SKM-1 treated with dmso at 0.1 percent for 144 hours (cell line): ENCODE data around the gene MAB21L1.

Source experiments
- DNase-seq: peaks from one replicate; lab custom pipeline; 2025; ENCODE audit not compliant: unreplicated experiment; lab: John Stamatoyannopoulos, UW

The MAB21L1 gene

DNA sequence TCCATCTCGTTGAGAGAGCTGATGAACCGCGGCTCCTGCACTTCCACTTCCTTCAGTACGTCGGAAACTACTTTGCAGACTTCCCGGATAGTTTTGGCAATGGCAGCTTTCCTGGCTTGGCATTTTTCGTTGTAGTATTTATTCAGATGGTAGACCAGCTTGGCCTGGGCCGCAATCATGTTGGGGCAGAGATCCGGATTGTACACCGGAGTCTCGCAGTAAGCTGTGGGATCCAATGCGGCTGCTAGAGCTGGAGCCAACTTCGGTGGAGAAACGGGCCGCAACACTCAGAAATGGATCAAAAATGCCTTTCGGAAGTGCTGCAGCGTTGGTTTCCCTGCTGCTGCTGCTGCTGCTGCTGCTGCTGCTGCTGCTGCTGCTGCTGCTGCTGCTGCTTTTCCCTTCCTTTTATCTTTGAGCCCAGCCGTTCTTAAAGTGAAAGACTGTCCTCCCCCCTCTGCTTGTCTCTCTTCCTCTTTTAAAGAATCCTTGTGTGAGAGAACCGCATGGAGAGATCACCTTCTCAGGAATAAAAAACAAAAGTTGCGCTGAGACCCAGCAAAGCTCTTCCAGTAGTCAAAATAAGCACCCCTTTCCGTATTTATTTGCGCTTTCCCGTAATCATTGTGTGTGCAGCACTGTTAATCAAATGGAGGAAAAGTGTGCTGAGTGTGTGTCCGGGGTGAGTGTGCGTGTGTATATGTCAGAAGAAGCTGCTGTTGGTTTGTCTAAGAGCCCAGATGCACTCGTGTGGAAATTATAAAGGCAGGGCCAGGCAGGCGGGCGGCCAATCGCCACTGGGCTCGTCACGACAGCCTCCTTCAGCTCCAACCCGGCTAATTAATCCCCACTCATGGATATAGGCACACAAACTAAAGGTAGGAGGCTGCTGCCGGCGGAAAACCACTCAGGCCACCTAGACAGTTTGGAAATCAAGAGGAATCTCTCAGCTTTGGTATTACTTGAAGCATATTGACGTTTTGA, at the start of gene MAB21L1:
MAB21L1 (minus strand) TSS at position 730 of the 984 bp plus-strand sequence; CDS start at position 179, 551 bp downstream.
- peak; percentile 84 for DNase-seq

DNA sequence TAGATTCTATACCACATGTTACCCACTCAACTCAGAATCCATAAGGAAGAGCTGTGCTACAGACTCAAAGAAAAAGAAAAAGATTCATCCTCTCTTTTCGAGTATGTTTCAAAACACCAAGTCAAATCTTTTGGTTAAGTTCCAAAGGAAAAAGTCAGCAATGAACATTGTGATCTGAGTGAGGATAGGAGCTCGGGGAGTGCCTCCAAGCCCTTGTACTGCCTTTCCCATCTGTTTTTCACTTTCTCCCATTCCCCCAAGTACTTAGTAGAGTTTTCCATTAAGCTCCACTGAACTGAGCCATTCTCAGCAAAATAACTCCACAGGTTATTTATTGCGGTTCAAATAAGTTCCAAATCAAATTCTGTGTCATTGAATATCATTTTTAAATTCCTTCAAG, 47.7 kb upstream of the MAB21L1 start:
- DNase-seq = no peak

DNA sequence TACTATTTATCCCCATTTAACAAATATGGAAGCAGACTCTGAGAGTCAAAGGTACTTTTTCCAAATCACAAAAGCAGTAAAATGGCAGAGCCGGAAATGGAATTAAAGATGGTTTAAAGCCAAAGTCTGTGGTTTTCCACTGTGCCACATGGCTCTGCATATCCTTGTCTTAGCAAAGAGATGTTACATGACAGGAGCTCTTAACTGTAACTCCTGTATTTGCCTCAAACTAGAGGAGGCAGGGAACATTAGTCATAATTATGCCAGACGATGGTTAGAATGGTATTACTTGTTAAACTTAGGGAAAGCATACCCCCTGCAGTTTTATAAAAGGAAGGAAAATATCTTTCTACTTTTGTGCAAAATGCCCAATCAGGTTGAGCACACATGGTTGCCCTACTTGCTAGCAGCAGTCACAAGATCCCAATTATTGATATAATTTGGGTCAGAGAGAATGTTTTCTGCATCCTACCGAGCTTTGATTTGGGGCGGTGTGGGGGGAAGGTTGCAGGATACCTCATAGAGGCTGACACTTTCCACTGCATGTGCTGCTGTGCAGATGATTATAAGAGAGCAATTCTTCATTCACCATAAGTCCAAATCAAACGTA, 42.0 kb upstream of the MAB21L1 start:
- no peak for DNase-seq

DNA sequence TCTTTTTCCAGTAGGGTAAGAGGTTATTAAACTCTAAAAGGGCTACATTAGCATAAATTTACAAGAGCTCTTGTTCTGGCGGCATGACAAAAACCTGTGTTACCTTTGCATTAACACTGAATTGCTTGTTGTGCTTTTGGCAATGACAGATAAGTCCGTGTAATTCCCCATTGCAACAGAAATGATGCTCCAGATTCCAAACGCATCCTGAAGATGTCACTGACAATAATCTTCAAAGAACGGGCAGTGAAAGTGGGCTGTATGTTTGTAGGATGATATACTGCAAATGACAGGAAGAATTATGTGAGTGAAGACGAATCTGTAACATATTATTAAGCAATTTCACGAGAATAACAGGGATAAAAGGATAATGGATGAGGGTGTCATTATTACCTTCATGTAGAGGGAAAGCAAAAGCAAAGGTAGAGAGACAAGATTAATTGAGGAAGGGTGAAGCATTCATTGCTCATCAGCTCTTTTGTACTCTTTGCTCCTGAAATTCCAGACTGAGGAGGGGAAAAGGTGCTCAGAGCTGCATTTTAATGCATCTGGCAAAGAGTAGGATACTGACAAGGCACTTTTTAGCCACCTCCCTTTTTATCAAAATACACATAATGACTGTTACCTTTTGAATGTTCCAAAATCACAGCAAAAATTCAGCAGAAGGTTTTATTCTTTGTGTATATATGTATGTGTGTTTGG, 38.5 kb upstream of the MAB21L1 start:
- DNase-seq = no peak

DNA sequence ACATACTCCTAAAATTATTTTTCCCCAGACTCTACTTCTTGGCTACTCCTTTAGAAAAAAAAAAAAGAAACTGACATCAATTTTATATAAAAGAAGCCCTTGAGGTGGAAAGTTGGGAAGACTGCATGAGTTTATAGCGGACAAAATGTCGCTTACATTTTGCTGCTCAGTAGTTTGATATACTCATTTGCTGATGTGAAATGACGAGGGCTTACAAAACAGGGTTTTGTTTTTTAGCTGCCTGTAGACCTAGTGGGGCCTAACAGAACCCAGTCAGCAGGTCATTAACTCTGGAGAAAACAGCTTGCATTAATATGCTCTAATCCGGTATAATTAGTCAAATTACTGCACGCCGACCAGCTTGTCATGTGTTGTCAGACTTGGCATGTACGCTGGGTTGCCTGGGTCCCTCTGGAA, 37.6 kb upstream of the MAB21L1 start:
- DNase-seq = no peak

DNA sequence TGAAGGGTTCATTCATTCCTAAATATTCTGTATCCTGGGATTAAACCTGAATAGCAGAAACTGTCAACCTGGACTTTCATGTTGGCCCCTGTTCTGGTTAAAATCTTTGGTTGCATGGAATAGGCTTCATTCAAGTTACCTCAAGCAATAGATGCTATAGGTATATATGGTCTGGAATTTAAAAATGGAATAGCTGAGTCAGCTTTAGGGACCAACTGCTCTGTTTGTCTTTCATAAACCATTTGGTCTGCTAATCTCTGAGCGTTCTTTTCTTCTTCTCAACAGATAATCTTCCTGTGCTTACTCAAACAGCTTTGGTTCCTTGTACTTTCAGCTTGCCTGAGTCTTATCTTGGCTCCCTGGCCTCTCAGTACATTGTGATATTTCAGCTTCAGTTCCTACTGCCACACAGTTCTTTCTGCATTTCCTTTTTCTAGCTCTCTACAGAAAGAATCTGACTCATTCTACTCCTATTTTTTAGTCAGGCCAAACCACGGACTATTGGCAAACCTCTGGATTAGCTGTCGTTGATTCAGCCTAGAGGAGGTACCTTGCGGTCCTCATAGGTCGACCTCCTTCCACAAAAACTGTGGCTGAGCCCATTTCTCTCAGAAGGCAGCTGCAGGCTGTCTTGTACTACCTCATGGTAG, 35.9 kb upstream of the MAB21L1 start:
- DNase-seq = peak; percentile 98

DNA sequence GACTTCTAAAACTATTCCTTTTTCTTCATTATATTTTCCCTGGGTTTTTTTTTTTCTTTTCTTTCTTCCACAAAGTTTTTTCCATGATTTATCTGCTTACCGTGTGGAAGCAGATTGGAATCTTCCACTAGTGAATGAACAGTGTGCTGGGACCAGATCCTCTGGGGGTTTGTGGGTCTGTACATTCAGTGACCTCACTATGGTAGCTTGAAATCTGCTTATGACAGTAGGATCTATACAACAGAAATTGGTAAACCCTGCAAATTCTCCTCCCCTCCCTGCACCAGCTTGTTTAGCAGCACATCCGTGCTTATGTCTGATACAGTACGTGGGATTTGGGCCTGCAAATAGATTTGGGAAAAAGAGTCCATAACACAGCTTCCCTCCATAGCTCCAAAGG, 26.0 kb upstream of the MAB21L1 start:
- DNase-seq = no peak

DNA sequence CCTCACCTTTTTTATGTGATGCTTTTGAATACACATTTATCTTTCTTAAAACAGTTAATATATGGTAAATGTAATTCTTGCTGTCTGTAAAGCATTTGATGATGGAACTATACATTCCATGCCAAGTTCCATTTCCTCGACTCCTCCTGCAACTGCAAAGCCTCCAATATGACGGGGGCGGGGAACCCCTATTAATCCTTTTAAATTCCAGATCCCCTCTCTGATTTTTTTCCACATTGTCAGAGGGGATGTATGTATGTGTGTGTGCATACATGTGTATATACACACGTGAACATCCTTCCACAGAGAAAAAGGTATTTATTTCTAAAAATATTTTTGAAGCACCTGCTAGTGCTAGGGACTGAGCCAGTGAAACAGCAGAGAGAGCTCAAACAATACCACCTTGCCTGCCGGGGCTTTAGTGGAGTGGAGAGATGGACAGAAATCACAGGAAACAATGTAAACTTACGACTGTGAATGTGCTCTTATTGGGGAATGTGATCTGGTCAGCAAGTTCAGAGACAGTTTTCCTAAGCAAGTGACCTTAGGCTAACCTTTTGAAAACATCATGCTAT, 25.3 kb upstream of the MAB21L1 start:
- no peak for DNase-seq

DNA sequence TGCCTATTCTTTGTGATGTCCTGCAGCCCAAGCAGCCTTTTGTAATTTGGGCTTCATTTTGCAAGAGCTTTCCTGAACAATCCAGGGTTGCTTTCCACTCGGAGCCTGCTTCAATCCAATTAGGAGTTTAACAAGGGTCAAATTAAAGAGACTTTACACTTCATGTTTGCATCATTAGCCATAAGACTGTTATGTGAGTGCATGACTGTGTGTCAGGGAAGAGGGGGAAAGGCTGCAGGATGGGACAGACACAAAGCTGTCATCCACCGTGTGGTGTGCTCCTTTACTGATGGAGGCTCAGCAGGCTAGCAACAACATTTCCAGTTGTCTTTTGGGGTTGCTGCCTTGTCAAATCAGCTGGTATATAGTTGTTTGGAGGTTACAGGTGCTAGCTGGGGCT, 23.7 kb upstream of the MAB21L1 start:
- no peak for DNase-seq

DNA sequence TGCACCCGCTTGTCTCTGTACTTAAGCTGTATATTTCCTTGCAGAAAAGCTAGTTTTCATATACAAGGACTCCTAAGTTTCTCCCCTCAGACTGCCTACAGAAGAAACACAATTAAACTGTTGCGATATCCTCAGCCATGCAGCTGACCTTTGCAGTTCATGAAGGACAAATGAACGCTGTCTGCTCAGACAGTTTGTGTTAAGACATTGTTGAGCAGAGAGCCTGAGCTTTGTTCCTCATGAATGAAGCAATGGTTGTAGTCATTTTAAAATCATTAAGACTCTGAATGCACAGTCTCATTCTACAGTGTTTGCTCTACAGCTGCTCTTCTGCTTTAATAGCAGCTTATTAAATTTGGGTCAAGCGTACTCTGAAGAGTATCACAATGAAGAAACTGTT, 23.2 kb upstream of the MAB21L1 start:
- DNase-seq = no peak

DNA sequence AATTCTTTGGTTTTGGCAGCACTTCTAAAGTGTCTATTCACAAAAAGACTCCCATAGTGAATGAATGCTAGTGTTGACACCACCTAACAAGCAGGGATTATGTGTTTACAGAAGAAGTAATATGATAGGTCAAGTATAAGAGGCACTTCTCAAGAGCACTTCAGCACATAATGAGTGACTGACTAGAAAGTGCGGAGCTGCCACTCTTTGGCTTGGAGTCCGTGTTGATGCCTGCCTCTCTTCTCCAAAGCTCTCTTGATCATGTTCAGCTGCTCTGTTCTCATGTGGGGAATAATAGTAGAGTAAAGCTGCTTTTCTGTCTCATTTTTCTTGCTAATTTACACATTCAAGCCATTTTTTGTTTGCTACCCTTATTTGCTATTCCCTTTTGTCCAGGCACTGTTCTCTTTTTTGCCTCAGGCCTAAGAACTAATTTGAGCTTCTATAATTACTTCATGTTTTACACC, 22.7 kb upstream of the MAB21L1 start:
- no peak for DNase-seq

DNA sequence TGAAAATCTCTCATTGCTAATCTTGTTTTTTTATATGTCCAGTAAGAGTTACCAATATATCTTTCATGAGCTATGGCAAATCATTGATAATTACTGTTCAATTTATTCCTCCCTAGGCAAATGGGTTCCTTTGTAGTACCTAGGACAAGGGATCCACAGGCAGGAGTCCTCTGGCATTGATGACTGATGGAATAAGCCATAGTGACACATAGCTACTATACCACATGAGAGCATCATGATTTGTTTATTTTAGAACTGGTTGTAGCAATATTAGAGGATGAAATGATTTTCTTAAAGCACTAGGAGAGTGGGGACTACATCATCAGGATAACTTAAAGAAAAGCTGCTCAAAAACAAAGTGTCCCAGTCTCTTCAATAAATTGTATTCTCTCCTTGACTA, 21.7 kb upstream of the MAB21L1 start:
- DNase-seq = no peak

DNA sequence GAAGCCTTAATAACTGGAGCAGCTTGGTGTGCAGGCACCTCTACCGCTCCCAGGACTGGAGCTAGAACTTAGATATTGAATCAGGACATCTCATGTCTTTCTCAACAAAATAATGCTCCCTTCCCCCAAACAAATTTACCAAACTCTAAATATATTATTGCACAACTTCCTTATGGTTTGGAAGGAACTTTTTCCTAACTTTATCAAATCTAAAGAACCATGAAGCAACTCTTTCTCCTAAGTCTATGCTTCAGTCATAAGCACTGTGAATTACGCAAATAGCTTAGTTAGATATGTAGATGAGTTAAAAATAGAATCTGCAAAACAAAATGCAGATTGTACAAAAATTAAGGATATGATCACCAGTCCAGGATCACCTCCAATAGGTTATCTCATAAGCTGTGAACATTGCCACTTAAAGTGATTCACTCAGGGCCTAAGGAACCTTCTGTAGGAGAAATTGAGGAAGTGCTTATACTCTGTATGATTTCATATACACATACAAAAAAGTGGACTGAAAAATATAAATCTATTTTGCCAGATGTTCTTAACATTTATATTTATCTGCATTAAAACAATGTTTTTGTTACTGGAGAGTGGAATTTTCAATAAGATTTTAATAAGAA, 20.4 kb upstream of the MAB21L1 start:
- peak; percentile 82 for DNase-seq

DNA sequence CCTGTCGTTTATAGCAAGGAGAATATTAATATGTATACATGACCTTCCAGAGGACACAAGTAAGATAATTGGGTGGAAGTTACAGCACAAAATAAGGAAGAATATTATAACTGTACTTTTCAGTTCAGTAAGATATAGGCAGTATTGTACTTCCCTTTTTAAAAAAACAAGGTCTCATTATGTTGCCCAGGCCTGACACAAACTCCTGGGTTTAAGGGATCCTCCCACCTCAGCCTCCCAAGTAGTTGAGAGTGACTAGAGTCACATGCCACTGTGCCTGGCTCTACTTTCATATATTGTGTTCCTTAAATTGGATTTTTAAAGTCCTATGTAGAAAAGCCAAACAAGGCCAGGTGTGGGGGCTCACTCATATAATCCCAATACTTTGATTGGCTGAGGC, 19.5 kb upstream of the MAB21L1 start:
- DNase-seq = peak; percentile 55

DNA sequence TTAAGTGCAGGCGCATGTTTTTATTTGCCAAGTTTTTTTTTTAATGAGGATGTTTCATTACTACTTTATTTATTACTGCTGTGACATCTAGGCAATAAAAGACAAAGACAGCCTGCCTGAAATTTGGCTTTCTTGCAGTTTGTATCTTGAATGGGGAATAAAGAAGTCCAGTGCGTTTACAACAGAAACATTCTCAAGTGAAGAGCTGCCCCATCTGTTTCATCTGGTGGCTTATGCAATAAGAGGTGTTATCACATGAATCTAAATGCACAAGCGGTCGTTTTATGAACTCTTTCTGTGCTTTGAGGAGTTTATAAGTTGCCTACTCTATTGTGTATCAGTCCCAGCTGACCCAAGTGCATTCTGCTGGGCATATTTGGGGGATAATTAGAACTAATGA, 12.6 kb upstream of the MAB21L1 start:
- DNase-seq = no peak

DNA sequence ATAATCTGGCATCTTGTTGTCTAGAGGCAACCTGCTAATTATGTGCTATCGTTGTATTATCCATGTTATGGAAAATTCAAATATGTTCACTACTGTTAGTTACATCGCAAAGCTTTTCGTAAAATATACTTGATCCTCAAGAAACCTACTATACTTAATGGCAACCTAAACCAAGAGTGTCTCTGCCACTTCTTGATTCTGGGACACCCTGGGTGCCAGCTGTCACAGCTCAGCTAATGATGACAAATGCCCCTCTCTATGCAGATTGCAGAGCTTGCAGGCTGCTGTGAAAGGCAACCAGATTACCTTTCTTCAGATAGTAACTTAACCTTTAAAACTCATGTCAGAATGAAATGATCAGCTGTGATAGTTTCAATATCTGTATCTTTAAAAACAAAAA, 8.9 kb upstream of the MAB21L1 start:
- no peak for DNase-seq

DNA sequence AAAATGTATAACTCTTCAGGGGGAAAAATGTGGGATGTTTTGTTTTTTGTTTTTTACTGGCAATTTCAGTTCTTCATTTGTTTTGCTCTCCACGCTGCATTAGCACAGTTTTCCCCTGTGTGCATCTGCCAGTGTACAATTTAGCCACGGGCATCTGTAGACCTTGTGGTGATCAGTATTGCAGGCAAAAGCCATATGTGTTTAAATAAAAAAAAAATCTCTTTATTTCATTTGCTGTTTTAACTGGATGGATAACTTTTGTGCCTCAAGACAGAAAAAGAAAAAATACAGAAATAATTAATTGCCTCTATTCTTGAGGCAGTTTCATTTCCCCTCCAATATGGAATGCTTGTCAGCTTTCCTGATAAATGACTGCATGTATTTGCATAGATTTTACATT, 7.9 kb upstream of the MAB21L1 start:
- DNase-seq = no peak

DNA sequence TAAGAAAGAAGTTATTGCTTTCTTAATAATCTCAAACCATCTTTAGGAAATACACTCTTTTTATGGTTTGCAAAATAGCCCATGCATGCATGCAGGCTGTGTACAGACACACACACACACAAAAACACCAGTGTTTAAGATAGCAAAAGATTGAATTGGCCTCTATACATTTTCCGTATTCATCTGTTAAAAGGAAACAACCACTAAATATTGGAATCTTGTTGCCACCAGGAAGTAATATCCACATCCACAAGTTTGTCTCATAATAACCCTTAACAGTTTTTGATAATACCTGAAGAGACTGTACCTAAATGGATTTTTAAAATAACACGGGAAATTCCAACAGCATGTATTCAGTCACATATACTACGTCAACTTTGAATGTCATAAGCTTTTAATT, 7.3 kb upstream of the MAB21L1 start:
- DNase-seq = no peak

DNA sequence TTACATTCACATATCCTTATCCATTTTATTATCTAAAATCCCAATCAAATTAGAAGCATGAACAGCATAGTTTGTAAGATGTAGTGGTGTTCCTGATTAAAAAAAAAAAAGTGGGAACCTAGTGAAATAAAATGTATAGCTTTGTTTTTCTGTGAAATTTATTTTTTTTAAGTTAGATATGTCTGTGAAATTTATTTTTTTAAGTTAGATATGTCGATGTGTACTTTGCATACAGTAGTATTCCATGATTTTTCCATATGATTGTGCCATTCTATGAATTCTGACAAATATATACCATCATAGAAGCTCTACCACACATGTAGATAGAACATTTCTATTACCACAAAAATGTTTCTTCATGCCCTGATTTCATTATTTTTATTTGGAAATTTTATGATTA, 6.0 kb upstream of the MAB21L1 start:
- DNase-seq = no peak

DNA sequence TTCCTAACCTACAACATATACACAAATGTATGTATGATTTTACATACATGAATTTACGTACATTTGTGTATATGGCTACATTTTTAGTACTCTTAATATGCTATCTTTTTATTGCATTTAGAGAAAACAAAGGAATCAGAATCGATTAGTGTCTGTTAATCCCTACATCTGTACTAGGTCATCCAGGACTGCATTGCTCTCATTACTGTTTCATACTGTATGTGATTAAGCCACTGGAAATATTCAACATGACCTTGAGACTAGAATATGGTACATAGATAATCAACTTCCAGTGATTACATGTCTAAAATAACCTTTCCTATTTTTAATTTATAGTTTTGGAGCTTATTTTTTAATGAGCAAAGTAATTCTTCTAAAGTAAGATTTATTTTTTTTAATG, 5.3 kb upstream of the MAB21L1 start:
- DNase-seq = no peak
